OCI-LY1 (cell line): Measurements from ENCODE around the gene CCNQ.

Source experiments
- EZH2 ChIP-seq: fragments of 200-600 bp; sonication (generic), shearing (Covaris generic); IDR thresholded peaks from 2 replicates; pipeline ENCODE4 v1.8.0; 2017; ENCODE audit warnings: borderline replicate concordance, mixed run types, mild to moderate bottlenecking, antibody characterized with exemption, low read length, moderate library complexity, mixed read lengths
- TF ChIP-seq, protein P1 (sequence below): fragments of 200-600 bp; sonication (generic), shearing (Covaris generic); IDR thresholded peaks from 2 replicates; pipeline ENCODE4 v1.5.1; 2017; ENCODE audit warnings: mild to moderate bottlenecking, antibody characterized with exemption, low read length, moderate library complexity, mixed read lengths

- TF ChIP-seq, protein P1, sequence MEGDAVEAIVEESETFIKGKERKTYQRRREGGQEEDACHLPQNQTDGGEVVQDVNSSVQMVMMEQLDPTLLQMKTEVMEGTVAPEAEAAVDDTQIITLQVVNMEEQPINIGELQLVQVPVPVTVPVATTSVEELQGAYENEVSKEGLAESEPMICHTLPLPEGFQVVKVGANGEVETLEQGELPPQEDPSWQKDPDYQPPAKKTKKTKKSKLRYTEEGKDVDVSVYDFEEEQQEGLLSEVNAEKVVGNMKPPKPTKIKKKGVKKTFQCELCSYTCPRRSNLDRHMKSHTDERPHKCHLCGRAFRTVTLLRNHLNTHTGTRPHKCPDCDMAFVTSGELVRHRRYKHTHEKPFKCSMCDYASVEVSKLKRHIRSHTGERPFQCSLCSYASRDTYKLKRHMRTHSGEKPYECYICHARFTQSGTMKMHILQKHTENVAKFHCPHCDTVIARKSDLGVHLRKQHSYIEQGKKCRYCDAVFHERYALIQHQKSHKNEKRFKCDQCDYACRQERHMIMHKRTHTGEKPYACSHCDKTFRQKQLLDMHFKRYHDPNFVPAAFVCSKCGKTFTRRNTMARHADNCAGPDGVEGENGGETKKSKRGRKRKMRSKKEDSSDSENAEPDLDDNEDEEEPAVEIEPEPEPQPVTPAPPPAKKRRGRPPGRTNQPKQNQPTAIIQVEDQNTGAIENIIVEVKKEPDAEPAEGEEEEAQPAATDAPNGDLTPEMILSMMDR: no peak
- no peak for TF ChIP-seq EZH2
These were observed 27.2 kb upstream of the CCNQ start for GRCh38 chrX:153626025-153626633.
